Measurements from ENCODE around the gene ANKRD18A.

- TF ChIP-seq CTCF (IDR thresholded peaks at IDR 0.05; ENCODE audit: control extremely low read depth in 1 of 3, insufficient read depth in 1 of 3, low read depth in 1 of 3, low read length in 3 of 3) = no peak
- no peak for TF ChIP-seq POLR2A (IDR thresholded peaks at IDR 0.05; ENCODE audit: control extremely low read depth in 1 of 2, low read depth in 2 of 2, low read length in 2 of 2)
- TF ChIP-seq KDM5A (IDR thresholded peaks at IDR 0.05; ENCODE audit: low read length) = no peak
- TF ChIP-seq E2F6 (IDR thresholded peaks at IDR 0.05) = no peak
- no peak for TF ChIP-seq TAF1 (IDR thresholded peaks at IDR 0.05; ENCODE audit: low read depth, low read length)
- TF ChIP-seq CEBPB (IDR thresholded peaks at IDR 0.05; ENCODE audit: low read depth, low read length) = no peak
- no peak for TF ChIP-seq FOSL1 (IDR thresholded peaks at IDR 0.05; ENCODE audit: insufficient read depth, low read depth, low read length)
- no peak for TF ChIP-seq YY1 (IDR thresholded peaks at IDR 0.05; ENCODE audit: low read depth, low read length)
- no peak for TF ChIP-seq EGR1 (IDR thresholded peaks at IDR 0.05; ENCODE audit: borderline replicate concordance, low read depth, low read length)
- peak; percentile 76 for TF ChIP-seq EZH2 (IDR thresholded peaks at IDR 0.05; ENCODE audit: low read depth, low read length, severe bottlenecking)
- no peak for TF ChIP-seq RAD21 (IDR thresholded peaks at IDR 0.05 in 1 of 2, conservative IDR thresholded peaks at IDR 0.05 in 1 of 2; ENCODE audit: low read depth in 2 of 2, low read length in 2 of 2)
- peak; percentile 66; the same call in 1 of the 2 replicates for TF ChIP-seq SUZ12 (IDR thresholded peaks at IDR 0.05; ENCODE audit: low read length)
- no peak for TF ChIP-seq NANOG (IDR thresholded peaks at IDR 0.05; ENCODE audit: insufficient read depth, low read depth, low read length, poor library complexity, severe bottlenecking)
These were observed 1.9 kb upstream of the ANKRD18A start for GRCh38 chr9:38622288-38622674.

Measured in H1 (cell line).